Omental fat pad (tissue), 4 donors: ENCODE data around the gene OS9. TPM values are rescaled to one million over a fixed set of nuclear protein-coding genes. Genes with fewer than 3 reads are reported as not detected.

Source experiments
- ATAC-seq: fragments of 150-250 bp; one replicate; pipeline ENCODE4 v1.9.1; 2016; ENCODE audit warnings: mild to moderate bottlenecking, moderate library complexity; ENCODE audit not compliant: low FRiP score
- DNase-seq: peaks from one replicate; pipeline ENCODE4 v3.0.0-alpha.2; 2019; ENCODE audit warnings: low spot score
- CTCF ChIP-seq, 3 donors: fragments of 450-650 bp; IDR thresholded peaks; one replicate each; pipeline ENCODE4 v1.5.1; 2016 to 2017; ENCODE audit warnings: antibody characterized with exemption in 3 of 3, mild to moderate bottlenecking in 3 of 3, moderate library complexity in 2 of 3
- total RNA-seq, 4 donors: library from RNA; depleted of rRNA; stranded (reverse); fragments of >200 nt; gene quantifications; one replicate each; pipeline ENCODE4 v1.1.0, GENCODE V29; 2016

Gene OS9
- total RNA-seq, 4 donors from 2014 or later: 259 to 325 (median 286) TPM

GRCh38 chr12:57715786-57716185 lies 21.9 kb downstream of the OS9 start:
- ATAC-seq (no peak), DNase-seq (no peak)
- TF ChIP-seq CTCF (IDR thresholded peaks at IDR 0.05): no peak

GRCh38 chr12:57716305-57716704 lies 22.4 kb downstream of the OS9 start:
- TF ChIP-seq CTCF (IDR thresholded peaks at IDR 0.05): no peak
- ATAC-seq (no peak), DNase-seq (no peak)

GRCh38 chr12:57717131-57717530 lies 23.2 kb downstream of the OS9 start:
- no peak for ATAC-seq
- no peak for TF ChIP-seq CTCF (IDR thresholded peaks at IDR 0.05)
- no peak for DNase-seq

GRCh38 chr12:57717846-57718640 lies 24.1 kb downstream of the OS9 start:
- ATAC-seq (no peak), DNase-seq (no peak)
- TF ChIP-seq CTCF (IDR thresholded peaks at IDR 0.05): no peak

GRCh38 chr12:57718641-57719528 lies 25.0 kb downstream of the OS9 start:
- no peak for DNase-seq
- TF ChIP-seq CTCF (IDR thresholded peaks at IDR 0.05): no peak
- ATAC-seq: no peak

GRCh38 chr12:57719777-57720605 lies 26.1 kb downstream of the OS9 start:
- no peak for TF ChIP-seq CTCF (IDR thresholded peaks at IDR 0.05)
- DNase-seq: no peak
- ATAC-seq: no peak
